DMS53 (cell line): ENCODE data around the gene KRTAP12-4.
"Not testable (repeated sequence)": the region's sequence is repeated elsewhere in the genome, so short reads cannot be mapped to it uniquely, and the experiment has no call there.

Experiments
- DNase-seq: peaks from one replicate; lab custom pipeline; 2025; lab: John Stamatoyannopoulos, UW

KRTAP12-4 gene

DNA sequence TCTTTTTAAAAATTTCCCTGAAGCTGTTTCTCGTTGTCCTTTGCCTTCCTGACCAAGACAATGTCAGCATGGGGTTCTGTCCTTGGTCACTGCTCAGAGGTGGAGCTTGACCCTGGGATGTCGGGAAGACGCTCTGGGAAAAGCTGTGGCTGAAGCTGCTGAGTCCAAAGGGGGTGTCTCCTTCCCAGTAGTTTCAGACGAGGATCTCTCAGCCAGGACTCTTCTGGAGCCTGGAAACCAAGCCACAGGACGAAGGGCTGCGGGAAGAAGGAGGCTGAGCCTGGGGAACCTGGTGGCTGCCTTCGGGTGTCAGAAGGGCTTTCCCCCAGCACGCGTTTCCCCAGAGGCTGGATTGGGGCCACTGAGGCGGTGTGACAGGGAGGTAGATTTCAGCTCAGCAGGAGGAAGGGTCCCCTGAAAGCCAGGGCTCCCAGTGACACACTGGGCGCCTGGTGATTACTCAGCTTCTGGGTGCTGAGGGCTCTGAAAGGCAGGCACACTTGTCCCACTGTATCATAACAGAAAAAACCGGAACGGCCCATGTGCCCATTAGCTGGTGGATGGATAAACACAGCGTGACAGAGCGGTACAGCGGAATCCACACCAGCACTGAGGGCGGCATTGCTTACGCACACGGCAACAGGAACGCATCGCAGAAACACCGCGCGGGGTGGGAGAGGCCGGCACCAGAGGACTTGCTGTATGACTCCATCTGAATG lies 32.5 kb upstream of the KRTAP12-4 start:
- no peak for DNase-seq

GRCh38 chr21:44686000-44686781 lies 31.7 kb upstream of the KRTAP12-4 start:
- DNase-seq = no peak

DNA sequence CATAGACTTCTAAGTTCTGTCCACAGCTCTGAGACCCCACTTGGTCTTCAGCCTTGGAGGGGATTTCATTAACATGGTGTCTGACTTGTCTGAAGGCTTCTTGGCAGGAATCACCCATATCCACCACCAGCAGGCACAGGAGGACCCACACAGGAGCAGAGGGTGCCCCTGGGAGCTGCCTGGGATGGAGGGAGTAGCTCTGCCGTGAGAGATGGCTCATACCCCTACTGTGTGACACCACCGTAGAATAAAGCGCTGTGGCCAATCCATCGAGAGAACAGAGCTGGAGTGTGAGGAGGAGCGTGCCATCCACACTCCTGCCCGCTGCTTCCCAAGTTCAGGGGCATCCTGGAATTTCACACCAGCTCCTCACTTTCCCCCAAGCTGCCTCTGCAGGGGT lies 30.6 kb upstream of the KRTAP12-4 start:
- not testable (repeated sequence) for DNase-seq

- no peak for DNase-seq
Measured at GRCh38 chr21:44684483-44684882, 30.0 kb upstream of the KRTAP12-4 start.

DNA sequence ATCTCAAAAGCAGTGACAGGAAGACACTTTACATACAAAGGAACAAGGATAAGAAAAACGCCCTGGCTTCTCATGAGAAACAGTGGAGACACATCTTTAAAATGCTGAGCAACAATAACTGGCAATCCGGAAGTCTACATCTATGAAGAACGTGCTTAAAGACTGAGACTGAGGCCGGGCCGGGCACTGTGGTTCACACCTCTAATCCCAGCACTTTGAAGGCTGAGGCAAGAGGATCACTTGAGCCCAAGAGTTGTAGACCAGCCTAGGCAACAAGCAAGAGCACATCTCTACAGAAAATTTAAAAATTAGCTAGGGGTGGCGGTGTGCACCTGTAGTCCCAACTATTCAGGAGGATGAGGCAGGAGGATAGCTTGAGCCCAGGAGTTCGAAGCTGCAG lies 29.6 kb upstream of the KRTAP12-4 start:
- DNase-seq = no peak

DNA sequence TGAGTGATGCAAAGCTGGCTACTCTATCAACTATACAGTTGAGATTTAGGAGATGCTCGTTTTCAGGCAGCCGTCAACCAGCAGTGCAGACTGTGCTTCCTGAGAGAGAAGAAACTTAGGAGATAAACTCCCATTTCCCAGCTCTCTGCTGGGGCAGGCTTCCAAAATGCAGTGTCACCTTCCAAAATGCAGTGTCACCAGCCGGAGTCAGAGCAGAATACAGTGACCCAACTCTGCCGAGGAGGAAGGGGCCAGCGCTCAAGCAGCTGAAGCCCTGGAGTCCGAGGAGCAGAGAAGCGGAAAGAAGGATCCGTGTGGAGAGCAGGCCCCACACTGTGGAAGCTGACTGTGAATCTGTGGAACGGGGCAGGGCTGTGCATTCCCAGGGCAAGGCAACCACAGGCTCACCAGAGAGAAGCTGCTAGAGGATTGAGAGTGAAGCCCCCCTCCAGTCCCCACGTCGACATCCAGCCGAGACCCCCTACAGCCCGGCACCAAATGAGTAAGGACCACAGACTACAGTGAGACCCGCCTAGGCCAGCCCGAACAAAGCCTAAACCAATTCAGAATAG lies 28.2 kb upstream of the KRTAP12-4 start:
- DNase-seq = no peak

GRCh38 chr21:44681861-44682579 lies 27.6 kb upstream of the KRTAP12-4 start, which contains the start of gene KRTAP12-1:
TSS of gene KRTAP12-1 (minus strand) at chr21:44682163. CDS start at chr21:44682123, 40 bp downstream.
- no peak for DNase-seq

DNA sequence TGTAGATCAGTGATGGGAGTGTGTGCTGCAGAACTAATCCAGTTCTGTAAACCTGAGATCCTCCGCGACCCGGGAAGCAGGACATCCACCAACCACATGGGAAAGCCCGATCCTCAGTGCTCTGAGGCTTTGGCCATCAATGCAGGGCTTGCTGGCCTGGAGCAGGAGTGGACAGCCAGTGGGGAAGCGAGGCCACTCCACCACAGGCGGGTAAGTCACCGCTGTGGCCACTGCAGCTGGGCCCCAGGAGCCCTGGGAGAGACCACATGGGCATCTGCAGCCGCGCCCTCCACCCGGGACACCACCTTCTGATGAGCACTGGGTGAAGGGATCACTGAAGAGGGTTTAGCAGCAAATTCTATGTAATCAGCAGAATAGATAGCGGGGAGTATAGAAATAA lies 26.7 kb upstream of the KRTAP12-4 start:
- DNase-seq = no peak

GRCh38 chr21:44677881-44678280 lies 23.4 kb upstream of the KRTAP12-4 start:
- no peak for DNase-seq

- DNase-seq = no peak
Measured at GRCh38 chr21:44671911-44672310, 17.5 kb upstream of the KRTAP12-4 start.

- DNase-seq = no peak
Measured at GRCh38 chr21:44670642-44671432, 16.4 kb upstream of the KRTAP12-4 start.

GRCh38 chr21:44667612-44668011 lies 13.2 kb upstream of the KRTAP12-4 start:
- DNase-seq = no peak

DNA sequence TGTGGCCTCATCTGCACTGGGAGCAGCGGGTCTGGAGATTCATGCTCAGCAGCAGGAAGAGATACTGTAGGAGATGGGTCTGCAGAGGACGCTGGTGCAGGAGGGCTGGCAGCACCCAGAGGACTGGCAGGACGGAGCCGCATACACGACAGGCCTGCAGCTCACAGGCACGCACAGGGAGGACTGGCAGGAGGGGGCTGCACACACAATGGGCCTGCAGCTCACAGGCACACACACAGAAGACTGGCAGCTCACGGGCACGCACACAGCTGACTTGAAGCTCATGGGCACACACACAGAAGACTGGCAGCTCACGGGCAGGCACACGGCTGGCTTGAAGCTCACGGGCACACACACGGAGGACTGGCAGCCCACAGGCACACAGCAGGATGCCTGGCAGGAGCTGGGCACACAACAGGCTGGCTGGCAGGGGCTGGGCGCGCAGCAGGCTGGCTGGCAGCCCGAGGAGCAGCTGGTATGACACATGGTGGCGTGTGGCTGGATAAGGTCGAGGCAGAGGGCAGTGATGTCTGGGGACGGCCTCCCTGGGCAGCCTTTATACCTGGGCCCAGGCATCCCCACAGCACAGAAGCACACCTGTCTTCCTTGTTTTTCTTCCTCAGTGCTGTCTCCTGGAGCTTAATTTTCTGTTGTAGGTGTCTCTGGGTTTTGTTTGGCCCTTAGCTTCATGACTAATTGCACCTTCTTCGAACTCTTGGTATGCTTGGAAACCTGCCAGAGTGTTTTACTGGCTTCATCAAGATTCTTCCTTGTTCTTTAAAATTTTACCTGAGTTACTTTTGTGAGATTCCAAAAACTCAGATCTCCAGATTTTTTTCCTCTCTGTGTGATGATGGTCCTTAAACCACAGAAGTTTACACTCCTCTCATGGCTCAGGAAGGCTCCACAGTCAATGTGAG lies 12.2 kb upstream of the KRTAP12-4 start, which contains the start of gene KRTAP12-2:
TSS of gene KRTAP12-2 (minus strand) at position 527 of the 920 bp plus-strand sequence. CDS start at position 486, 41 bp downstream.
- no peak for DNase-seq

- no peak for DNase-seq
Measured at GRCh38 chr21:44664691-44665090, 10.2 kb upstream of the KRTAP12-4 start.

- not testable (repeated sequence) for DNase-seq
Measured at GRCh38 chr21:44661567-44661966, 7.1 kb upstream of the KRTAP12-4 start.

DNA sequence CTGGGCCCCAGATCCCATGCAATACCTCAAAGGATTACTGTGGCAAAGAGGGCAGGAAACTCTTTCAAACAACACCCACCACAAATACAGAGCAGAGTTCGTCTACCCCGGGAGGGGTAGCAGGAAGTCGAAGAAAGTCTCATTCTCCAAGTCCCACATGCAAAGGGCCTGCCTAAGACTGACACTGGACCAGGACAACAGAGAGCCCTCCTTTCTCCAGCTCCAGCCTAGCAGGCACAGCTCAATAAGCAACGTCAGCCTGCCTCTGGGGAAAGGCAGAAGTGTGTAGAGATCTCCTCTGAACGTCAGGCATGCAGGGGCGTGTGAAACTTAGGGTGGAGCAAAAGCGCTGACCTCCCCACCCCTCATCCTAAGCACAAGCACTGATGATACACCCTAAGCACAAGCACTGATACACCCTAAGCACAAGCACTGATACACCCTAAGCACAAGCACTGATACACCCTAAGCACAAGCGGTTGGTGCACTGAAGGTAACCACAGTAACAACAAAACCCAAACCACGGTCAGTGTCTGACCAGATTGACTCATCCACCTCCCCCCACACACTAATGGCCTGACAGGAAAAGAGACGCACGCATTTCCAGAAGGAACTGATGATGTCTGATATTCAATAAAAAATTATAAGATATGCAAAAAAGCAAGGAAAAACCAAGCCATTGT lies 4.6 kb upstream of the KRTAP12-4 start:
- no peak for DNase-seq

DNA sequence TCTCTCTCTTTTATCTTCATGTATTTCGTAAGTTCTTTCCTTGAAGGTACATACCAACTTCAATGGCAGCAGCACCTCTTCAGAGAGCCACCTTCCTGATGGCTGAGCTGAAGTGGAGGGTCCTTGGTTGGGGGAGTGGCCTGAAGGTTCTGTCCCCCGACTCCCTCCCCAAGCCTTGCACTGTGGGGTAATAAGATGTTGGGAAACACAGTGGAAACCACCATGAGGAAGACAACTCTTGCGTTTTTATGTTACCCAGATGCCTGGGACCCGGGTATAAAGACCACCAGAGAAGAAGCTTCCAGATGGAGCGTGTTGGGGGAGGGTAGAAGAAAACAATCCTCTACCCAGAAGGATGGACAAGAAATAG lies 4.1 kb upstream of the KRTAP12-4 start:
- no peak for DNase-seq

DNA sequence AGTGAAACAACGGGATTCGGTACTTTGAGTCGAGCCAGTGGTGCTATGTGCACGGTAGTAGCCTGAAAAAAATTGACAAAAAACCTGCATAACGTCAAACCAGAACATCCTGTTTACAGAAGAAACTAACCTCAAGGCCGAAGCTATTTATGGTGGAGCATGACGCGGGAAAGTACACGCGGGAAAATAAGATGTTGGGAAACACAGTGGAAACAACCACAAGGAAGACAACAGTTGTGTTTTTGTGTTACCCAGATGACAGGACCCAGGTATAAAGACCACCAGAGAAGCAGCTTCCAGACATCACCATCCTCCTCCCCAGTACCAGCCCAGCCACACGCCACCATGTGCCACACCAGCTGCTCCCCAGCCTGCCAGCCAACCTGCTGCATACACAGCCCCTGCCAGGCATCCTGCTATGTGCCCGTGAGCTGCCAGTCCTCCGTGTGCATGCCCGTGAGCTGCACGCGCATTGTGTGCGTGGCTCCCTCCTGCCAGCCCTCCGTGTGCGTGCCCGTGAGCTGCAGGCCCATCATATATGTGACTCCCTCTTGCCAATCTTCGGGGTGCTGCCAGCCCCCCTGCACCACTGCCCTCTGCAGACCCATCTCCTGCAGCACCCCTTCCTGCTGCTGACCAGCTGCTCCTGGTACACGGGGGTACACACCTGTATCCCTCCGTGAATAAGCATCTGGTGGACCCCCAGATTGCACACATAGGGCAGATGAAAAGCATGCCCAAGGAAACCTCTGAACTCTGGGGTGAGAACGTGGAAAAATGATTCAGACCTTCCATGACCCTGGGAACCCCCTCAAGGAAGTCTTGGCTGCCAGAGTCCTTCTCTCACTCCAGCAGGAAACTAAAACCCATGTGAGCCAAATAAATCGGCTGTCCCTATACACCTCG lies 3.4 kb upstream of the KRTAP12-4 start, which contains the start of gene KRTAP12-3:
TSS of gene KRTAP12-3 (plus strand) at position 298 of the 906 bp plus-strand sequence. CDS start at position 346, 48 bp downstream.
- DNase-seq = no peak
